ENCODE measurements around the gene ZNF480.
"Not testable (repeated sequence)": the region's sequence is repeated elsewhere in the genome, so short reads cannot be mapped to it uniquely, and the experiment has no call there.

The ZNF480 gene

DNA sequence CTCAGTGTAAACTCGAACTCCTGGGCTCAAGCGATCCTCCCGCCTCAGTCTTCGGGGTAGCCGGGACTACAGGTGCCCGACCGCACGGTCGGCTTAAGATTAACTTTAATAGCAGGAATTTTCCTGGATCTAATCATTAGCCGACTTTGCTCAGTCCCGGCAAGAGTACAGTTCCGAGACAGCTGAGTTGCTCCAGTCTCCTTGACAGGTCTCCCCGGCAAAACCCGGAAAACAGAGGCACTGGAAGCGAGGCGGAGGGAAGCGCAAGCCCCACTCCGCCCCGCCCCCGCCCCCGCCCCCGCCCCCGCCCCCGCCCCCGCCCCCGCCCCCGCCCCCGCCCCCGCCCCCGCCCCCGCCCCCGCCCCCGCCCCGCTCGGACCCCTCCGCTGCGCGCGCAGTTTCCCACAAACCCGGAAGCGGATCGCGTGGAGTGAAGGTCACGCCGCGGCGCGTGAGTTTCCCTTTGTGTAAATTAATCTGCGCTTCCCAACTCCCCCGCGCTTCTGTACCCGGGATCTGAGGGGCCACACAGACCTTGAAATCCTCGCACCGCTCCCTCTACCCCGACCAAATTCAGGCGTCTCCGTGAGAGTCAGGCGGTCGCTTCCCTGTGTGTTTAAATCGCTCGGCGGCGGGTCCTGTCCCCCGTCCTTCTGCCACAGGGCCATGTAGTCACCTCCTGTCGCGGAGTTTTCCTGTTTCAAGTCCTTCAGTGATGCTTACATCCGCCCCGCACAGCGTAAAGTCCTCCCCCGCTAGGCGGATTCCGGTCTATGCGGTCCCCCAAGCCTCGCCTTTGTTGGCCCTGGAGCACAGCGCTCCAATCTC, at the start of gene ZNF480:
TSS of gene ZNF480 (plus strand) at position 397 of the 828 bp plus-strand sequence. CDS start 3,244 bp downstream, outside the sequence.
- peak; percentile 65 for DNase-seq

DNA sequence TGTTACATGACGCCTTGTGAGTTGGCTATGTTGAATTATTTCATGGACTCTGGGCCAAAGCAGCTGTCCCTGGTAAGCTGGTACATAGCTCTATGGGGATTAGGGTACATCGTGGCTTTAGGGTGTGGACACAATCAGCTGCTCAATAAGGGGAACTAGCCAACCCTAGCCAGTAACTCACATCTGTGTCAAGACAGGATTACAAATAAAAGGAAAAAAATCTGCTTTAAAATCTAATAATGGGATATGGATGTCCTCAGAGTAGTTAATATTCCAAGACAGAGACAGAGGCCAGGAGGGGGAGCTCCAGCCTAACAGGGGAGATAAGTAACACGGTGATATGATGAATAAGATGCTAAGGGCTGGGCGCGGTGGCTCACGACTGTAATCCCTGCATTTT, 48.7 kb upstream of the ZNF480 start:
- no peak for DNase-seq

DNA sequence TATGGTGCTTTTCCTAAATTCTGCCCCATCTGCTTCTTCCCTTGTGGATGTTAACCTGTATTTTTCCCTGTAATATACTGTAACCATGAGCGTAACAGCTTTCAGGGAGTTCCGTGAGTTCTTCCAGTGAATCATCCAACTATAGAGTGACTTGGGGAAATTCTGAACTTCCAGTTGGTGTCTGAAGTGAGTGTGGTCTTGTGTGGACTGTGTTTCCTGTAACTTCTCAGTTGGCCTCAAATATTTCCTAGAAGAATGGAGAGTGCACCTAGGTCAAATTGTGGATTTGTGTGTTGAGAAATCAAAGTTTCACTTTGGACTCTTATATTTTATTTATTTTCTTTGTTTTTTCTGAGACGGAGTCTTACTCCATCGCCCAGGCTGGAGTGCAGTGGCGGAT, 38.5 kb upstream of the ZNF480 start:
- DNase-seq, result no peak

DNA sequence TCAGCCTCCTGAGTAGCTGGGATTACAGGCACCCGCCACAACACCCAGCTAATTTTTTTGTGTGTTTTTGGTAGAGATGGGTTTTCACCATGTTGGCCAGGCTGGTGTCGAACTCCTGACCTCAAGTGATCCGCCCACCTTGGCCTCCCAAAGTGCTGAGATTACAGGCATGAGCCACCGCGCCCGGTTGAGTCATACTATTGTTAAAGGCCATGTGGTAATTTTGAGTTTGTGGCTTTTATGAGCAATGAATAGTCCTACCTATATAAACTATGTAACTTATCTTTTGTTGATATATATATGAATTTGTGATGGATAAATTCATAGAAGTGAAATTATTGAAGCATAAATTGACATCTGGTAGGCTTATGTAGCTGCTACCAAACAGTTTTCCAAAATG, 31.4 kb upstream of the ZNF480 start:
- DNase-seq, result not testable (repeated sequence)

DNA sequence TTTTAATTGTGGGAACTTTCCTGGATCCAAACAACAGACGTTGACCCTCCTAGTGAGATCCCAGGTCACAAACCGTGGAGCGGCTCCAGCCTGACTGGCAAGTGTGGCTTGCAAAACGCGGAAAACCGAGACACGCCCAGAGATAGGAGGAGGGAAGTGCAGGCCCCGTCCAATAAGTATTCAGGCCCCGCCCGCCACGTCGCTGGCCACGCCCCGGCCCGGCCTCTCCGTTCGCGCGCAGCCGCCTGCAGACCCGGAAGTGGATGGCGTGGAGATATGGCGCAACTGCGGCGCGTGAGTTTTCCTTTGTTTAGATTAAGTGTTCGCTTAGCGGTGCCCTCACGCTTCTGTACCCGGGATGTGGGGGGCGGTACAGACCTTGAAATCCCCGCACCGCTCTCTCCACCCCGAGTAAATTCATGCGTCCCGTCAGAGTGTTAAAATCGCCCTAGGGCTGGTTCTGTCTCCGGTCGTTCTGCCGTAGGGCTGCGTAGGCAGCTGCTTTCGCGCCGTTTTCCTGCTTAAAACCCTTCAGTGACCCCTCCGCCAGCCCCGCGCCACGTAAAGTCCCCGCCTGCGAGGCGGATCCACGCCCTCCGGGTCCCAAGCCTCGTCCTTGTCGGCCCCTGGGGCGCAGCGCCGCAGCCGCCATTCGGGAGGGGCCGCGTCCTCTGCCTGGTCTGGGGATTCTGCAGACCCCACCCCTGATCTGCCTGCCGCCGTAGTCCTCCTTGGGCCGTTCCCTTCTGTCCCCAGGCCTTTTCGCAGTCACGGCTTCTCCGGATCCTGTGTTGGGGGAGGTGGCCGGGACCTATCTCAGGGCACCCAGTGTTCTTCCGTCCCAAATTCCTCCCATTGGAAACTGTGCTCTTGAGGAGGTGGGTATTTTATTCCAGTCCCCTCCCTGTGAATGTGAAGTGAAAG, 27.4 kb upstream of the ZNF480 start, which contains the start of gene ZNF766:
TSS of gene ZNF766 (plus strand) at position 250 of the 924 bp plus-strand sequence. CDS start at position 277, 27 bp downstream.
- DNase-seq, result peak; percentile 86

DNA sequence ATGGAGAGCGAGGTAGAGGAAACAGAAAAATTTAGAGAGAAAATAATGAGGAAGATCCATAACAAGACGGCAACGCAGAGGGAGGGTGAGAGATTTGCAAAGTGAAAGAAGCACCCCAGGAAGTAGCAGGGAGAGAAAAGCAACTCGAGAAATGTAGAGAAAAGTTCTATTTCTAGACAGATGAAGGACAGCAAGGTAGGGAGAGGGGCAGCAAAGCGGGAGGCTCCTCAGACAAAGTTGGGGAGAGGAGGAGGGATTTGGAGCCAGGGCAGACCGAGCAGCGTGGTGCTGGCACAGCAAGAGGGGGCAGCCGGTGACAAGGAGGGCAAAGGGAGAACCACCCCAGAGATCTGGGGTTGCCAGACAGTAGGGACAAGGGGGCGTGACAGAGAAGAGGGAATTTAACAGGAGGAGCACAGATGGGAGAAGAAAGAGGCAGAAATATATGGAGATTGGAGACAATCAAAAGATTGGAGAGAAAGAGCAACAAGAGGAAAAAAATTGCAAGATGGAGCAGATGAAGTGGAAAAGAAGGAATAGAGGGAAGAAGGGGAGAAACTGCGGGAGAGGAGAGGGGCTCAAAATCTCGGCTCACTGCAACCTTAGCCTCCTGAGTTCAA, 26.6 kb upstream of the ZNF480 start:
- no peak for DNase-seq

DNA sequence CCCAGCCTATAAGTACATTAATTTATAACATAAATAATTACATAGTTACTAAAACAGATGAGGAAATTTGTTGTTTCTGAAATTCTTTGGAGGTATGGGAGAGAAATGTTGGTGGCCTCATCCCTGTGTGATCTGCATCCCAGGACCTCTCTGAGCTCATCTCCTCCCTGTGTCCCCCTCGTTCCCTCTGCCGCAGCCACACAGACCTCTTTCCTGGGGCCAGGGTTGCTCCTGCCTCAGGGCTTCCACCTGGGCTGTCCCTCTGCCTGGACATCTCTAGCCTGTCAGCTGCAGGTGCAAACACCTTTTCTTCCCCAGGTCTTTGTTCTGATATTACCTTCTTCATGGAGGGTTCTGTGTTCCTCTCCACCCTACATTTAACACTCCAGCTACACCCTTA, 23.7 kb upstream of the ZNF480 start:
- no peak for DNase-seq

DNA sequence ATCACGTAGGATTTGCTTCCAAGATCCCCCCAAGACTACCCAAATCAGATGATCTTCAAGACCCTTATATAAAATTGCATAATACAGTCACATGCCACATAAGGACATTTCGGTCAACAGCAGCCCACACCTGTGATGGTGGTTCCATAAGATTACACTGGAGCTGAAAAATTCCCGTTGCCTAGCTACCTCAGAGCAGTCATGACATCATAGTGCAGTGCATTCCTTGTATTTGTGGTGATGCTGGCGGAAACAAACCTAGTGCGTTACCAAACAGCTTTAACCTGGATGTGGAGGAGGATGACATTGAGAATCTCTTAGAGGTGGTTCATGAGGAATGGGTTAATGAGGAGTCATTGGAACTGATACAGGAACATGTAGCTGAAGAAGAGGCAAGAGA, 22.8 kb upstream of the ZNF480 start:
- no peak for DNase-seq

DNA sequence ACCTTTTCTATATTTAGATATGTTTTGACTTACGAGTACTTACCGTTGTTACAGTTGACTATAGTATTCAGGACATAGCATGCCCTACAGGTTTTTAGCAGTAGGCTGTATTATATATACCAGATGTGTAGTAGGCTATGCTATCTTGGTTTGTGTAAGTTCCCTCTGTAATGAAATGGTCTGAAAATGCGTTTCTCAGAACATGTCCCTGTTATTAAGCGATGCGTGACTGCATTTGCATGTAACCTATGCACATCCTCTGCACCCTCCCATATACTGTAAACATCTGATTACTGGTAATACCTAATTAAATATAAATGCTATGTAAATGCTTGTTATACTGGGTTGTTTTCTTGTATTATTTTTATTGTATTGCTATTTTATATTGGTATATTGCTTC, 21.0 kb upstream of the ZNF480 start:
- DNase-seq, result no peak

DNA sequence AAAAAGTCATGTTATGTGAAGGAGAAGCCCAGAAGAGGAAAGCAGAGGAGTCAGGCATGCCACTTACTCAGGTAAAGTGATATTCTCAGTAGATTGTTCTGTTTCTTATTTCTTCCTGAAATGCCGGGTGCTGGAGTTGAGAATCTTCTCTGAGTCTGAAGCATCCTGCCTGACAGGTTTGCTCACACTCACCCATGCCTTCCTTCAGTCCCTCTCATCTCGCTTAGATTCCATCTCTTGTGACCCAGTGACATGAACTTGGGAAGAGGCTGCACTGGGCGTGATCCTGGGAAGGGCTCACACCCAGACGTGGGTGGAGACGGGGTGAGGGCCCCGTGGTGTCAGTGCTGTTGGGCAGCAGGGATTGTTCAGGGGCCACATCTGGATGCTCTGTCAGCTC, 19.5 kb upstream of the ZNF480 start:
- DNase-seq, result no peak

DNA sequence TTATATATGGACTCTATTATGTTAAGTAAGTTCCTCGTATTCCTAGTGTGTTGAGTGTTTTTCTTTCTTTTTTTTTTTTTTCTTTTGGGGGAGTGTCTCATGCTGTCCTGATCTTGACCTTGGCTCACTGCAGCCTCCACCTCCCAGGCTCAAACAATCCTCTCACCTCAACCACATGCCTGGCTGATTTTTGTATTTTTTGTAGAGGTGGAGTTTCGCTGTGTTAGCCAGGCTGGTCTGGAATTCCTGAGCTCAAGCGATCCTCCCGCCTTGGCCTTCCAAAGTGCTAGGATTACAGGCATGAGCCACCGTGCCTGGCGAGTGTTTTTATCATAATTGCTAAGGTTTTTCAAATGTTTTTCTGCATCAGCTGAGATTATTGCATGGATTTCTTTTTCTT, 10.7 kb upstream of the ZNF480 start:
- no peak for DNase-seq

DNA sequence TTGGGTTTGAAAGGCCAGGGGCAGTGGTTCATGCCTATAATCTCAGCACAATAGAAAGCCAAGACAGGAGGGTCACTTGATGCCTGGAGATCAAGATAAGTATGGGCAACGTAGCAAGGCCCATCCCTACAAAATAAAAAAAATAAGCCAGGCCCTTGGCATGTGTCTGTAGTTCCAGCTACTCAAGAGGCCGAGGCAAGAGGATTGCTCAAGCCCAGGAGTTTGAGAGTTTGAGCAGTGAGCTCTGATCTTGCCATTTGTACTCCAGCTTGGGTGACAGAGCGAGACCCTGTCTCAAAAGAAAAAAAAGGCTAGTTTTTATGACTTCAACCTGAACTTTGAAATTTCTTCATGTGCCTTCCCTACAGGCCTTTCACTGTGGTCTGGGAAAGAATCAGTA, 5.2 kb upstream of the ZNF480 start:
- DNase-seq, result no peak

DNA sequence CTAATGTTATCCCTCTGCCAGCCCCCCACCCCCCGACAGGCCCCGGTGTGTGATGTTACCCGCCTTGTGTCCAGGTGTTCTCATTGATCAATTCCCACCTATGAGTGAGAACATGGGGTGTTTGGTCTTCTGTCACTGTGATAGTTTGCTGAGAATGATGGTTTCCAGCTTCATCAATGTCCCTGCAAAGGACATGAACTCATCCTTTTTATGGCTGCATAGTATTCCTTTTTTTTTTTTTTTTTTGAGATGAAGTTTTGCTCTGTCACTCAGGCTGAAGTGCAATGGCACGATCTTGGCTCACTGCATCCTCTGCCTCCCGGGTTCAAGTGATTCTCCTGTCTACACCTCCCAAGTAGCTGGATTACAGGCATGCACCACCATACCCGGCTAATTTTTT, 4.0 kb upstream of the ZNF480 start:
- not testable (repeated sequence) for DNase-seq

DNA sequence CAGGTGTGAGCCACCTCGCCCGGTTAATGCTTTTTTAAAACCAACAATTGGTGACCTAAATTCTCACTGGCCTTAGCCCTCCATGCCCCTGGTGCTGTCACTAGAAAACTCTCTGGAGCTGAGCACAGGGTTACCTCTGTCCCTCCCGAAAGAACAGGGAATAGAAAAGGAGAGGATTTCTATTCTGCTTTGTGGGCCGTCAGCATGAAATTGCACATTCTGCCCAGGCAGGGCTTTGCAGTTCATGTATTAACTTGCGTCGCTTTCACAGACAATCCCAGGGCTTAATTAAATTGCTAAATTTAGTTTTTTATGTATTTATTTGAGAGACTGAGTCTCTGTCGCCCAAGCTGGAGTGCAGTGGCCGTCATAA, 583 bp upstream of the ZNF480 start:
- DNase-seq, result no peak

DNA sequence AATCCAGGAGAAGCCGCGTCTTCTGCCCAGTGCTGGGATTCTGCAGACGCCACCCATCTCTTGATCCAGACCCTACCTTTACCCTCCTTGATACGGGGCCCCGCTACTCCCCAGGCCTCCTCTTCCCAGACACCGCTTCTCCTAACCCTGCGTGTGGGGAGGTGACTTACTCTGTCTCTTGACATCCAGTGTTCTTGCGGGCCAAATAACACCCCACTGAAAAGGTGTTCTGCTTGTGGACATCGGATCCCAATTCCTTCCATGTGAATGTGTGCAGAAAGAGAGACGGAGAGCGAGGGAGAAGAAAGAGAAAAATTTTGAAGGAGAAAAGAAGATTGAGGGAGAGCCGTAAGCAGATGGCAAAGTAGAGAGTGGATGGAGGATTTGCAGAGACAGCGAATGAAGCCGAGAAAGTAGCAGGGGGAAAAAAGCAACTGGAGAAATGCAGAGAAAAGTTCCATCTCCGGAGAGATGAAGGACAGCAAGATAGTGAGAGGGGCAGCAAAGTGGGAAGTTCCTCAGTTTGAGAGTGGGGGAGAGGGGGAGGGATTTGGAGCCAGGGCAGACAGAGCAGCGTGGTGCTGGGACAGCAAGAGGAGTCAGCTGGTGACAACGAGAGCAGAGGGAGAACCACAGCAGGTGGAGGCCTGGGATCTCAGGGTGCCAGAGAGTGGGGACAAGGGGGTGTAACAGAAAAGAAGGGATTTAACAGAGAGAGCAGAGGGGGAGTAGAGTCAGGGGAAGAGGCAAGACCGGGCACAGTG, 814 bp downstream of the ZNF480 start:
- DNase-seq, result no peak

DNA sequence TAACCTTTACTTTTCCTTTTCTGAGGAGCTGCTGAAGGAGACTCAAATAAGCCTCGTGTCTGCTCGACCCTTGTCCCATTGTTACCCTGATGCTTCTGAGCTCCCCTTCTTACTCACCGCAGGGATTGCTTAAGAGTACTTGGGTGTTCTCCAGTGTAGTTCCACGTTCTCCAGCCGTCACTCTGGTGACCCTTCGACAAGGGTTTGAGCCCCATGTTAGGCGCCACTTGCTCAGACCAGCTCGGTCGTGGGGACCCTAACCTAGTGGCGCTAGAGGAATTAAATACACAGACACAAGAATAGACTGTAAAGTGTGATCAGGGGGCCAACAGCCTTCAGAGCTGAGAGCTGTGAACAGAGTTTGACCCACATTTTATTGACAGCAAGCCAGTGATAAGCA, 10.3 kb downstream of the ZNF480 start:
- no peak for DNase-seq

DNA sequence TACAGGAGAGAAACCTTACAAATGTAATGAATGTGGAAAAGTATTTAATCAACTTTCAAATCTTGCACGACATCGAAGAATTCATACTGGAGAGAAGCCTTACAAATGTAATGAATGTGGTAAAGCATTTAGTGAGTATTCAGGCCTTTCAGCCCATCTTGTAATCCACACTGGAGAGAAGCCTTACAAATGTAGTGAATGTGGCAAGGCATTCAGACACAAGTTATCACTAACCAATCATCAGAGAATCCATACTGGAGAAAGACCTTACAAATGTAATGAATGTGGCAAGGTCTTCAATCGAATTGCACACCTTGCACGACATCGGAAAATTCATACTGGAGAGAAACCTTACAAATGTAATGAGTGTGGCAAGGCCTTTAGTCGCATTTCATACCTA, 25.5 kb downstream of the ZNF480 start:
- no peak for DNase-seq

DNA sequence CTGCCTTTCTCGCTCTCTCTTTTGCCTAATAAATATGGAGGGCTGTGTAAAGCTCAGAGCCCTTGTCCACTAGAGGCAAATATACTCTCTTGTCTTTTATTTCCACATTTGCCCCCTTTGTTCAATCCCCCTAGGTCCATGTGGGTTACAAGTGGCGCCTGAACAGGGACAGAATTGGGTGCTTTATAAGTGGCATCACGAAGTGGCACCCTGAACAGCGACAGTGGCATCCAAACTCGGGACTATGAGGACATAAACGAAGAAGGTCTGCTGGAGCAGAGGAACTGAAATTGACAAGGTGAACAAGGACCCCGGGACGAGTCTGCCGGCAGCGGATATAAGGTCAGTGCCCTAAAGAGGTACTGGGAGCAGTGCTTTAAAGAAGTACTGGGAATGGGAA, 34.8 kb downstream of the ZNF480 start:
- DNase-seq, result no peak

DNA sequence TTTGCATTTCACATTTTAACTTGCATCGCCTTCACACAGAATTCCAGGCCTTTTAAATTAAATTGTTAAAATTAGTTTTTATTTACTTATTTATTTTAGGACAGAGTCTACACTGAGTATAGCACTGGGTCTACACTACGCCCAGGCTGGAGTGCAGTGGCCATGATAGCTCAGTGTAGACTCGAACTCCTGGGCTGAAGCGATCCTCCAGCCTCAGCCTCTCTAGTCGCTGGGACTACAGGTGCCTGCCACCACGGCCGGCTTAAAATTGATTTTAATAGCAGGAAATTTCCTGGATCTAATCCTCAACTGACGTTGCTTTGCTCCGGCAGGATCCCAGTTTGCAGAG, 38.8 kb downstream of the ZNF480 start:
- DNase-seq, result no peak

DNA sequence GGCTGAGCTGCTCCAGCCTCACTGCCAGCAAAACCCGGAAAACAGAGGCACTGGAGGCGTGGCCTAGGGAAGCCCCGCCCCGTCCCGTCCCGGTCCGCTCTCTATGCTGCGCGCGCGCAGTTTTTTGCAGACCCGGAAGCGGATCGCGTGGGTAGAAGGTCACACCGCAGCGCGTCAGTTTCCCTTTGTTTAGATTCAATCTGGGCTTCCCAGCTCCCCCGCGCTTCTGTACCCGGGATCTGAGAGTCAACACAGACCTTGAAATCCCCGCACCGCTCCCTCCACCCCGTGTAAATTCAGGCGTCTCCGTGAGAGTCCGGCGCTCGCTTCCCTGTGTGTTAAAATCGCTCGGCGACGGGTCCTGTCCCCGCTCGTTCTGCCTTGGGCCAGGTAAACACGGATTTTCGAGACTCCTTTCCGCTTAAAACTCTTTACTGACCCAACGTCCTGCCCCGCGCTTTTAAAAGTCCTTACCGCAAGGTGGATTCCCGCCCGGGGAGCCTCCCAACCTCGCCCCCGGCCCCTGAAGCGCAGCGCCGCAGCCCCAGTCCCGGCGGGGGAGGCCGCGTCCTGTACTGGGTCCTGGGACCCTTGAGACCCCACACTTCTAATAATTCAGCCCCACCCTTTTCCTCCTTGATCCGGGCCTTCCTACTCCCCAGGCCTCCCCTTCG, 39.3 kb downstream of the ZNF480 start, which contains the start of gene ZNF610:
TSS of gene ZNF610 (plus strand) at position 127 of the 674 bp plus-strand sequence. CDS start 12,930 bp downstream, outside the sequence.
- peak; percentile 71 for DNase-seq

DNA sequence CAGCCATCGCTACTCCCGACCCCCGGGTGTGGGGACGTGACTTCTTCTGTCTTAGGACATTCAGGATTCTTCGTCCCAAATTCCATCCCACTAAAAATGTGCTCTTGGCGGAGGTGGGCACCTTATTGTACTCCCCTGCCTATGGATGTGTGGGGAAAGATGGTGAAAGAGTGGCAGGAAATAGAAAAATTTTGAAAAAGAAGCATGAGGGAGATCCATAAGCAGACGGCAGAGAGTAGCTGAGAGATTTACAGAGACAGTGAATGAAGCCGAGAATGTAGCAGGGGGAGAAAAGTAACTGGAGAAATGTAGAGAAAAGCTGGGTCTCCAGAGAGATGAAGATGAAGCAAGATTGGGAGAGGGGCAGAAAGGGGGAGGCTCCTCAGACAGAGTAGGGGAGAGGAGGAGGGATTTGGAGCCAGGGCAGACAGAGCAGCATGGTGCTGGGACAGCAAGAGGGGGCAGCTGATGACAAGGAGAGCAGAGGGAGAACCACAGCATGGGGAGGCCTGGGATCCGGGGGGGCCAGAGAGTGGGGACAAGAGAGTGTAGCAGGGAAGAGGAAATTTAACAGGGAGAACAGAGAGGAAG, 39.9 kb downstream of the ZNF480 start:
- no peak for DNase-seq

DNA sequence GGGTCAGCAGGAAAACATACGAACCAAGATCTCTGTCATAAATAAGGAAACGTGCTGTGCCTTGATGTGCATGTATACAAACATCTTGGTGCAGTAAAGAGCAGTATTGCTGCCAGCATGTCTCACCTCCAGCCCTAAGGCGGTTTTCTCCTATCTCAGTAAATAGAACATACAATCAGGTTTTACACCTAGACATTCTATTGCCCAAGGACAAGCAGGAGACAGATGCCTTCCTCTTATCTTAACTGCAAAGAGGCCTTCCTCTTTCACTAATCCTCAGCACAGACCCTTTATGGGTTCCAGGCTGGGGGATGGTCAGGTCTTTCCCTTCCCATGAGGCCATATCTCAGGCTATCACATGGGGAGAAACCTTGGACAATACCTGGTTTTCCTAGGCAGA, 42.1 kb downstream of the ZNF480 start:
- not testable (repeated sequence) for DNase-seq

Measured in NCI-H510A treated with DMSO at 0.1 percent for 48 hours (cell line).